Ascending aorta (tissue), 2 donors: ENCODE data around the gene UBL4A. TPM values are rescaled to one million over a fixed set of nuclear protein-coding genes. Genes with fewer than 3 reads are reported as not detected.
"Not testable (repeated sequence)": the region's sequence is repeated elsewhere in the genome, so short reads cannot be mapped to it uniquely, and the experiment has no call there.

Experiments
- DNase-seq, 2 donors: peaks; one replicate each; pipeline ENCODE4 v3.0.0-alpha.2; 2019; ENCODE audit warnings: low spot score in 2 of 2
- H3K27ac ChIP-seq, 2 donors: fragments of 200-600 bp; sonication (generic); one replicate each; pipeline ENCODE4 v1.5.1; 2016 to 2017; ENCODE audit warnings: mild to moderate bottlenecking in 1 of 2
- H3K27me3 ChIP-seq: fragments of 200-600 bp; sonication (generic); one replicate; pipeline ENCODE4 v1.5.1; 2017
- H3K36me3 ChIP-seq, 2 donors: fragments of 200-600 bp; sonication (generic); one replicate each; pipeline ENCODE4 v1.5.1; 2016
- H3K4me1 ChIP-seq, 2 donors: fragments of 200-600 bp; sonication (generic); one replicate each; pipeline ENCODE4 v1.5.1; 2016 to 2017; ENCODE audit warnings: mild to moderate bottlenecking in 1 of 2
- H3K4me3 ChIP-seq, 2 donors: fragments of 200-600 bp; sonication (generic); one replicate each; pipeline ENCODE4 v1.5.1; 2016 to 2017; ENCODE audit warnings: mild to moderate bottlenecking in 1 of 2
- H3K9me3 ChIP-seq, 2 donors: fragments of 200-600 bp; sonication (generic); one replicate each; pipeline ENCODE4 v1.5.1; 2016
- intact Hi-C: fragments of 100-400 bp; cut with DNase I; formaldehyde crosslinking; loops from one replicate; pipeline ENCODE4 v1.15.1; 2023
- total RNA-seq: library from RNA; depleted of rRNA; stranded (reverse); fragments of >200 nt; gene quantifications from one replicate; pipeline ENCODE4 v1.1.0, GENCODE V29; 2016
- TF ChIP-seq, protein P1 (sequence below), 3 experiments: fragments of 200-600 bp in 2 of 3; fragments of 450-650 bp in 1 of 3; sonication (generic) in 2 of 3; IDR thresholded peaks; one replicate each; pipeline ENCODE4 v1.5.1; 2016 to 2019; ENCODE audit warnings: antibody characterized with exemption in 3 of 3, mild to moderate bottlenecking in 1 of 3, moderate library complexity in 1 of 3

UBL4A gene
- total RNA-seq, 1 donor from 2014 or later, result 127 TPM

GRCh38 chrX:154506483-154507332, 20.3 kb upstream of the UBL4A start:
- Histone ChIP-seq H3K27me3 (no peaks in the 10 kb centered on the region), H3K9me3 (no peaks in the 10 kb centered on the region), H3K36me3 (peaks cover 0 to 34% of the 10 kb centered on the region in 2 donors), H3K27ac (no peak overlapping the region), H3K4me1 (no peaks in the 10 kb centered on the region), H3K4me3 (no peak overlapping the region)
- DNase-seq, result no peak
- TF ChIP-seq, protein P1, sequence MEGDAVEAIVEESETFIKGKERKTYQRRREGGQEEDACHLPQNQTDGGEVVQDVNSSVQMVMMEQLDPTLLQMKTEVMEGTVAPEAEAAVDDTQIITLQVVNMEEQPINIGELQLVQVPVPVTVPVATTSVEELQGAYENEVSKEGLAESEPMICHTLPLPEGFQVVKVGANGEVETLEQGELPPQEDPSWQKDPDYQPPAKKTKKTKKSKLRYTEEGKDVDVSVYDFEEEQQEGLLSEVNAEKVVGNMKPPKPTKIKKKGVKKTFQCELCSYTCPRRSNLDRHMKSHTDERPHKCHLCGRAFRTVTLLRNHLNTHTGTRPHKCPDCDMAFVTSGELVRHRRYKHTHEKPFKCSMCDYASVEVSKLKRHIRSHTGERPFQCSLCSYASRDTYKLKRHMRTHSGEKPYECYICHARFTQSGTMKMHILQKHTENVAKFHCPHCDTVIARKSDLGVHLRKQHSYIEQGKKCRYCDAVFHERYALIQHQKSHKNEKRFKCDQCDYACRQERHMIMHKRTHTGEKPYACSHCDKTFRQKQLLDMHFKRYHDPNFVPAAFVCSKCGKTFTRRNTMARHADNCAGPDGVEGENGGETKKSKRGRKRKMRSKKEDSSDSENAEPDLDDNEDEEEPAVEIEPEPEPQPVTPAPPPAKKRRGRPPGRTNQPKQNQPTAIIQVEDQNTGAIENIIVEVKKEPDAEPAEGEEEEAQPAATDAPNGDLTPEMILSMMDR (IDR thresholded peaks at IDR 0.05), result no peak
- intact Hi-C loops, result no loop called here

DNA sequence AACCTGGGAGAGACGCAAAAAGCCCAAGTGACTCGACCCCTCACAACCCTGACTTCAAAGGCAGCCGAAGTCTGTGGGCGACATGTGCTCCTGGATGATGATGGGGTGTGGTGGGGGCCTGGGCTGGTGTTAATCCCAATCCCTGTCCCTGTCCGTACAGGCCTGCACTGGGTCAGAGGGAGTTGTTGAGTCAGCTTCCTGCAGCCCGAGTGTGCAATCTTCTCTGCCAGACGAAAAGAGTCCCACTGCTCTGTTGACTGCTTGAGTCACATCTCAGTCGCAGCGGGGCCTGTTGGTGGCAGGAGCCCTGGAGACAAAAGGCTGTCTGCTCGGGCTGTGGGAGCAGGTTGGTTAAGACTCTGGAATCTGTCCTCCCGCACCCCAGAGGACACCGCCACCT, 19.3 kb upstream of the UBL4A start:
- DNase-seq, result no peak
- TF ChIP-seq, protein P1 (IDR thresholded peaks at IDR 0.05), result no peak
- H3K27me3 ChIP-seq, result no peaks in the 10 kb centered on the region
- intact Hi-C loops, result no loop called here
- H3K27ac ChIP-seq, result no peak overlapping the region
- no peak overlapping the region for H3K4me3 ChIP-seq
- no peaks in the 10 kb centered on the region for H3K4me1 ChIP-seq
- H3K36me3 ChIP-seq, result peaks cover 0 to 34% of the 10 kb centered on the region in 2 donors
- H3K9me3 ChIP-seq, result no peaks in the 10 kb centered on the region

GRCh38 chrX:154502989-154503388, 16.6 kb upstream of the UBL4A start:
- DNase-seq, result no peak
- H3K4me1 ChIP-seq, result no peaks in the 10 kb centered on the region
- intact Hi-C loops, result no loop called here
- no peaks in the 10 kb centered on the region for H3K27me3 ChIP-seq
- TF ChIP-seq, protein P1 (IDR thresholded peaks at IDR 0.05), result no peak
- H3K36me3 ChIP-seq, result peaks cover 0 to 24% of the 10 kb centered on the region in 2 donors
- H3K27ac ChIP-seq, result no peak overlapping the region
- no peaks in the 10 kb centered on the region for H3K9me3 ChIP-seq
- no peak overlapping the region for H3K4me3 ChIP-seq

DNA sequence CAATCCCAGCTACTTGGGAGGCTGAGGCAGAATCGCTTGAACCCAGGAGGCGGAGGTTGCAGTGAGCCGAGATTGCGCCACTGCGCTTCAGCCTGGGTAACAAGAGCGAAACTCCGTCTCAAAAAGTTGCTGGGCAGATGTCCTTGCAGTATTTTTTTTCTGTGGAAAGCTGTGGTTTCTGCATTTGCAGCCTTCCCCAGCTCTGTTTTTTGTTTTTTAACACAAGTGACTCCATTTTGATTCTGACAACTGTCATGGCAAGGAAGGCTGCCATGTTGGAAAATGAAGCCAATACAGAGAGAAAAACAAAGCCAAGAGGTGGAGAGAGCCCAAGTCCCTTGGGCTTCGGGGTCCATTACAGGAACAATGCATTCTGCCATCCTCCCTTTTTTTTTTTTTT, 15.7 kb upstream of the UBL4A start:
- intact Hi-C loops, result no loop called here
- Histone ChIP-seq H3K9me3 (no peaks in the 10 kb centered on the region), H3K4me3 (no peak overlapping the region), H3K4me1 (no peaks in the 10 kb centered on the region), H3K27me3 (no peaks in the 10 kb centered on the region), H3K27ac (no peak overlapping the region), H3K36me3 (peaks cover 0 to 16% of the 10 kb centered on the region in 2 donors)
- TF ChIP-seq, protein P1 (IDR thresholded peaks at IDR 0.05), result no peak
- no peak for DNase-seq

GRCh38 chrX:154501423-154501822, 15.0 kb upstream of the UBL4A start:
- intact Hi-C loops, DNase-seq, H3K4me1 ChIP-seq, H3K36me3 ChIP-seq, H3K9me3 ChIP-seq, H3K27me3 ChIP-seq, H3K4me3 ChIP-seq, H3K27ac ChIP-seq: not testable (repeated sequence)

DNA sequence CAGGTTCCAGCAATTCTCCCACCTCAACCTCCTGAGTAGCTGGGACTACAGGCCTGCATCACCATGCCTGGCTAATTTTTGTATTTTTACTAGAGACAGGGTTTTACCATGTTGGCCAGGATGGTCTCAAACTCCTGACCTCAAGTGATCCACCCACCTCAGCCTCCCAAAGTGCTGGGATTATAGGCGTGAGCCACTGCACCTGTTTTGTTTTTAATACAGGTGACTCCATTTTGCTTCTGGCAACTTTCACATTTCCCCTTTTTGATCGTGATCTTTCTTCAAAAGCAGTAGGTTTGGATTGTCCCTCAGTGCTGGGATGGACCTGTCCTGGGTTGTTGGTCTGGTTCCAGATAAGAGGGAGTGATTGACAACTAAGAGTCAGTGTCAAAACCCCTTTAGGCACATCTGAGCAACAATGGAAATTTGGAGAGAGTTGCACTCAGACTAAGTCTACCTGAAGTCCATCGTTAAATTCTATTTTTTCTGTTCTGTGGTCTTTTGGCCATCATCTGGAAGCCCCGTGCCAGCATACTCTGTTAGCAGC, 10.2 kb upstream of the UBL4A start:
- H3K36me3 ChIP-seq, H3K4me3 ChIP-seq, H3K4me1 ChIP-seq, H3K9me3 ChIP-seq, intact Hi-C loops, H3K27me3 ChIP-seq, H3K27ac ChIP-seq, DNase-seq: not testable (repeated sequence)
